NCI-H526 (cell line): ENCODE results near the gene MYO7B.

ENCODE experiments used
- DNase-seq, 2 experiments: peaks; one replicate each; lab custom pipeline; 2025; lab: John Stamatoyannopoulos, UW

The MYO7B gene

GRCh38 chr2:127535422-127535901 lies at the start of gene MYO7B:
Gene MYO7B, plus strand, starts transcription at chr2:127535683. Its CDS starts 24,040 bp downstream, at chr2:127559723.
- DNase-seq, result peak; percentile 11 to 48

- DNase-seq, result no peak
Measured at GRCh38 chr2:127485694-127486071, 49.8 kb upstream of the MYO7B start.

GRCh38 chr2:127486247-127487058 lies 49.0 kb upstream of the MYO7B start:
- DNase-seq, result no peak

- no peak for DNase-seq
Measured at GRCh38 chr2:127490283-127490682, 45.2 kb upstream of the MYO7B start.

GRCh38 chr2:127498386-127498785 lies 37.1 kb upstream of the MYO7B start:
- peak; percentile 44 to 50 for DNase-seq

- DNase-seq, result no peak
Measured at GRCh38 chr2:127503491-127503890, 32.0 kb upstream of the MYO7B start.

GRCh38 chr2:127504552-127505430 lies 30.7 kb upstream of the MYO7B start:
- DNase-seq, result no peak

- DNase-seq, result no peak
Measured at GRCh38 chr2:127506510-127506909, 29.0 kb upstream of the MYO7B start.

GRCh38 chr2:127508023-127508630 lies 27.4 kb upstream of the MYO7B start:
- no peak for DNase-seq

- no peak for DNase-seq
Measured at GRCh38 chr2:127508631-127509034, 26.9 kb upstream of the MYO7B start.

- DNase-seq, result no peak
Measured at GRCh38 chr2:127510073-127510472, 25.4 kb upstream of the MYO7B start.

- no peak for DNase-seq
Measured at GRCh38 chr2:127511090-127511695, 24.3 kb upstream of the MYO7B start.

- no peak for DNase-seq
Measured at GRCh38 chr2:127511917-127512316, 23.6 kb upstream of the MYO7B start.

- DNase-seq, result no peak
Measured at GRCh38 chr2:127512362-127512761, 23.1 kb upstream of the MYO7B start.

GRCh38 chr2:127514076-127514475 lies 21.4 kb upstream of the MYO7B start:
- DNase-seq, result no peak

GRCh38 chr2:127514485-127514884 lies 21.0 kb upstream of the MYO7B start:
- DNase-seq, result no peak

GRCh38 chr2:127515383-127515915 lies 20.0 kb upstream of the MYO7B start:
- DNase-seq, result peak; percentile 57 to 87

GRCh38 chr2:127516041-127516762 lies 19.3 kb upstream of the MYO7B start:
- DNase-seq, result no peak

- no peak for DNase-seq
Measured at GRCh38 chr2:127517465-127517864, 18.0 kb upstream of the MYO7B start.

- DNase-seq, result no peak
Measured at GRCh38 chr2:127520424-127520823, 15.1 kb upstream of the MYO7B start.
